Upper lobe of left lung (tissue), 6 donors: ENCODE results near the gene PIK3C2A. TPM values are rescaled to one million over a fixed set of nuclear protein-coding genes. Genes with fewer than 3 reads are reported as not detected.

Experiments used
- ATAC-seq, 2 donors: fragments of 200-7000 bp; cut with Tn5 transposase; one replicate each; pipeline ENCODE4 v1.9.1; 2022; ENCODE audit warnings: mild to moderate bottlenecking in 2 of 2, moderate library complexity in 2 of 2; ENCODE audit not compliant: low FRiP score in 2 of 2
- DNase-seq, 2 donors: peaks; one replicate each; pipeline ENCODE4 v3.0.0-alpha.2; 2019 to 2020
- H3K27ac ChIP-seq, 4 donors: fragments of 200-600 bp; sonication (generic); one replicate each; pipeline ENCODE4 v1.5.1; 2016 to 2019
- H3K27me3 ChIP-seq, 4 donors: fragments of 200-600 bp; sonication (generic); one replicate each; pipeline ENCODE4 v1.5.1; 2017 to 2019
- H3K36me3 ChIP-seq, 4 donors: fragments of 200-600 bp; sonication (generic); one replicate each; pipeline ENCODE4 v1.5.1; 2016 to 2019
- H3K4me1 ChIP-seq, 4 donors: fragments of 200-600 bp; sonication (generic); one replicate each; pipeline ENCODE4 v1.5.1; 2018 to 2019
- H3K4me3 ChIP-seq, 4 donors: fragments of 200-600 bp; sonication (generic); one replicate each; pipeline ENCODE4 v1.5.1; 2017 to 2019; ENCODE audit warnings: mild to moderate bottlenecking in 2 of 4, moderate library complexity in 1 of 4
- H3K9me3 ChIP-seq, 4 donors: fragments of 200-600 bp; sonication (generic); one replicate each; pipeline ENCODE4 v1.5.1; 2018 to 2019
- CTCF ChIP-seq, 6 experiments: fragments of 450-650 bp in 4 of 6; fragments of 200-600 bp in 2 of 6; sonication (generic) in 2 of 6; IDR thresholded peaks; one replicate each; pipeline ENCODE4 v1.5.1; 2016 to 2019; ENCODE audit warnings: antibody characterized with exemption in 6 of 6
- EP300 ChIP-seq, 4 donors: sonication (generic); formaldehyde crosslinking; IDR thresholded peaks; one replicate each; pipeline ENCODE4 v1.5.1; 2017; ENCODE audit warnings: antibody characterized with exemption in 4 of 4, control low read depth in 2 of 4
- POLR2A ChIP-seq, 4 donors: fragments of 450-650 bp; IDR thresholded peaks; one replicate each; pipeline ENCODE4 v1.5.1; 2016 to 2017; ENCODE audit warnings: antibody characterized with exemption in 4 of 4, mild to moderate bottlenecking in 2 of 4
- POLR2AphosphoS5 ChIP-seq, 2 donors: sonication (generic); formaldehyde crosslinking; IDR thresholded peaks; one replicate each; pipeline ENCODE4 v1.5.1; 2017; ENCODE audit warnings: antibody characterized with exemption in 2 of 2
- WGBS, 2 donors: methylation state at CpG; one replicate each; pipeline ENCODE4 v1.1.5; 2017 to 2018; 5-methylcytosine and 5-hydroxymethylcytosine counted together
- total RNA-seq, 6 donors: library from RNA; depleted of rRNA in 4 of 6; stranded (reverse); fragments of >200 nt in 4 of 6; gene quantifications; one replicate each; pipeline versions ENCODE4 v1.1.0 to v1.2.1, GENCODE V29; 2016 to 2021
- donor health status: DM: no; HTN: no; CAD: no; lungs with moderate emphysema.
- donor health status: DM: no; HTN: yes; CAD: no; lungs with severe emphysema.

The PIK3C2A gene
- total RNA-seq, 6 donors from 2014 or later, result 41.0 to 90.2 (median 72.9) TPM

- peaks cover 0 to 8% (median 5%) of the 10 kb centered on the region in 4 donors for H3K4me1 ChIP-seq
- no peak overlapping the region for H3K27ac ChIP-seq
- H3K9me3 ChIP-seq, result no peaks in the 10 kb centered on the region
- TF ChIP-seq EP300 (IDR thresholded peaks at IDR 0.05) (no peak), POLR2AphosphoS5 (IDR thresholded peaks at IDR 0.05) (no peak), CTCF (IDR thresholded peaks at IDR 0.05) (no peak), POLR2A (IDR thresholded peaks at IDR 0.05) (no peak)
- WGBS, 2 donors, result 70 to 72% methylated on average over 1 of the region's 1 CpG
- H3K4me3 ChIP-seq, result no peak overlapping the region
- H3K36me3 ChIP-seq, result no peaks in the 10 kb centered on the region
- no peak for DNase-seq
- no peaks in the 10 kb centered on the region for H3K27me3 ChIP-seq
- ATAC-seq, result no peak
These were observed 14.2 kb upstream of the PIK3C2A start for GRCh38 chr11:17221968-17222367.

GRCh38 chr11:17219016-17219415 lies 11.2 kb upstream of the PIK3C2A start:
- peaks cover 0 to 3% (median under 1%) of the 10 kb centered on the region in 4 donors for H3K4me1 ChIP-seq
- WGBS, 2 donors, result 94 to 96% methylated on average over 2 of the region's 2 CpGs
- peaks cover 0 to 4% (median 0%) of the 10 kb centered on the region in 4 donors for H3K9me3 ChIP-seq
- DNase-seq, result no peak
- H3K36me3 ChIP-seq, result no peaks in the 10 kb centered on the region
- H3K4me3 ChIP-seq, result no peak overlapping the region
- no peak for ATAC-seq
- no peak overlapping the region for H3K27ac ChIP-seq
- TF ChIP-seq CTCF (IDR thresholded peaks at IDR 0.05) (no peak), POLR2A (IDR thresholded peaks at IDR 0.05) (no peak), POLR2AphosphoS5 (IDR thresholded peaks at IDR 0.05) (no peak), EP300 (IDR thresholded peaks at IDR 0.05) (no peak)
- H3K27me3 ChIP-seq, result no peaks in the 10 kb centered on the region

DNA sequence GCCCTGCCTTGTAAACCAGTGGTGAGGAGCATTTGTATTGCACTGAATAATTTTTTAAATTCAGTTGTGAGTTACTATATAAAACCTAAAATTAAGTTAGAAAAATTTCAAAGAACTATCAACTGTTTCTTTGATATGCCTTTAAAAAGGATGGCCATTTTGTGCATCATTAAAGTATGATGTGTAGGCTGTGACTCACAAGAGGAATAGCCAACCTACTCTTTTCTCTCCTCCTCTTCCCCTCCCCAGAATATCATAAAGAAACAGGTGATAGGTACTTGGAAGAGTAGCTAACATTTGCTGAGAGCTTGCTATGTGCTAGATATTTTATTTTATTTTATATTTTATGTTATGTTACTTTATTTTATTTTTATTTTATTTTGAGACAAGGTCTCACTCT lies 10.6 kb upstream of the PIK3C2A start:
- Histone ChIP-seq H3K9me3 (peaks cover 0 to 4% (median 0%) of the 10 kb centered on the region in 4 donors), H3K27me3 (no peaks in the 10 kb centered on the region), H3K27ac (no peak overlapping the region), H3K36me3 (no peaks in the 10 kb centered on the region), H3K4me3 (no peak overlapping the region), H3K4me1 (no peaks in the 10 kb centered on the region)
- DNase-seq (no peak), ATAC-seq (no peak)
- TF ChIP-seq EP300 (IDR thresholded peaks at IDR 0.05) (no peak), POLR2A (IDR thresholded peaks at IDR 0.05) (no peak), CTCF (IDR thresholded peaks at IDR 0.05) (no peak), POLR2AphosphoS5 (IDR thresholded peaks at IDR 0.05) (no peak)

DNA sequence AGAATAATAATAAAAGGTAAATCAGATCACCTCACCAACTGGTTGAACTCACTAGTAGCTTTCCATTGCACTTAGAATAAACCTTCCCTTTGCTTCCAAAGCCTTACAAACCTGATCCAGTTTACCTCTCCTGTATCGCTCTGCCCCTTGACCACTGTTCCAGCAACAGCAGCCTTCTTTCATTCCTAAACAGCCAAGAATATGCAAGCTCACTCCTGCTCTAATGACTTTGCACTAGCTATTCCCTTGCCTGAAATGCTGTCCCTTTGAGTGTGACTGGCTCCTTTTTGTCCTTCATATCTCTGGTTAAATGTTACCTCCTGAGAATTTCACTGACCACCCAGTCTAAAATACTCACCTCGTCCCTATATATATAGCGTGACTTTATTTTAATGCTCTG lies 9.6 kb upstream of the PIK3C2A start:
- WGBS, 2 donors, result 94 to 97% methylated on average over 3 of the region's 3 CpGs
- no peak for DNase-seq

More for the DNA sequence above, 9.6 kb upstream of the PIK3C2A start:
- no peaks in the 10 kb centered on the region for H3K4me1 ChIP-seq
- no peaks in the 10 kb centered on the region for H3K36me3 ChIP-seq
- no peaks in the 10 kb centered on the region for H3K27me3 ChIP-seq
- ATAC-seq, result no peak
- H3K27ac ChIP-seq, result no peak overlapping the region
- TF ChIP-seq CTCF (IDR thresholded peaks at IDR 0.05), result no peak
- no peak overlapping the region for H3K4me3 ChIP-seq
- H3K9me3 ChIP-seq, result peaks cover 0 to 4% (median 0%) of the 10 kb centered on the region in 4 donors
